ENCODE data around the gene HDAC5.

GRCh38 chr17:44033861-44034408 is 89.5 kb downstream of the HDAC5 start:
- TF ChIP-seq, protein P1, sequence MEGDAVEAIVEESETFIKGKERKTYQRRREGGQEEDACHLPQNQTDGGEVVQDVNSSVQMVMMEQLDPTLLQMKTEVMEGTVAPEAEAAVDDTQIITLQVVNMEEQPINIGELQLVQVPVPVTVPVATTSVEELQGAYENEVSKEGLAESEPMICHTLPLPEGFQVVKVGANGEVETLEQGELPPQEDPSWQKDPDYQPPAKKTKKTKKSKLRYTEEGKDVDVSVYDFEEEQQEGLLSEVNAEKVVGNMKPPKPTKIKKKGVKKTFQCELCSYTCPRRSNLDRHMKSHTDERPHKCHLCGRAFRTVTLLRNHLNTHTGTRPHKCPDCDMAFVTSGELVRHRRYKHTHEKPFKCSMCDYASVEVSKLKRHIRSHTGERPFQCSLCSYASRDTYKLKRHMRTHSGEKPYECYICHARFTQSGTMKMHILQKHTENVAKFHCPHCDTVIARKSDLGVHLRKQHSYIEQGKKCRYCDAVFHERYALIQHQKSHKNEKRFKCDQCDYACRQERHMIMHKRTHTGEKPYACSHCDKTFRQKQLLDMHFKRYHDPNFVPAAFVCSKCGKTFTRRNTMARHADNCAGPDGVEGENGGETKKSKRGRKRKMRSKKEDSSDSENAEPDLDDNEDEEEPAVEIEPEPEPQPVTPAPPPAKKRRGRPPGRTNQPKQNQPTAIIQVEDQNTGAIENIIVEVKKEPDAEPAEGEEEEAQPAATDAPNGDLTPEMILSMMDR (IDR thresholded peaks at IDR 0.05) = no peak
- no peak for TF ChIP-seq POLR2A (IDR thresholded peaks at IDR 0.05)

Measured in transverse colon (tissue), 3 donors.